ENCODE data around the gene TRIM42. TPM values are rescaled to one million over a fixed set of nuclear protein-coding genes. Genes with fewer than 3 reads are reported as not detected.

The TRIM42 gene
- total RNA-seq, 1 donor from 2014 or later: not detected

DNA sequence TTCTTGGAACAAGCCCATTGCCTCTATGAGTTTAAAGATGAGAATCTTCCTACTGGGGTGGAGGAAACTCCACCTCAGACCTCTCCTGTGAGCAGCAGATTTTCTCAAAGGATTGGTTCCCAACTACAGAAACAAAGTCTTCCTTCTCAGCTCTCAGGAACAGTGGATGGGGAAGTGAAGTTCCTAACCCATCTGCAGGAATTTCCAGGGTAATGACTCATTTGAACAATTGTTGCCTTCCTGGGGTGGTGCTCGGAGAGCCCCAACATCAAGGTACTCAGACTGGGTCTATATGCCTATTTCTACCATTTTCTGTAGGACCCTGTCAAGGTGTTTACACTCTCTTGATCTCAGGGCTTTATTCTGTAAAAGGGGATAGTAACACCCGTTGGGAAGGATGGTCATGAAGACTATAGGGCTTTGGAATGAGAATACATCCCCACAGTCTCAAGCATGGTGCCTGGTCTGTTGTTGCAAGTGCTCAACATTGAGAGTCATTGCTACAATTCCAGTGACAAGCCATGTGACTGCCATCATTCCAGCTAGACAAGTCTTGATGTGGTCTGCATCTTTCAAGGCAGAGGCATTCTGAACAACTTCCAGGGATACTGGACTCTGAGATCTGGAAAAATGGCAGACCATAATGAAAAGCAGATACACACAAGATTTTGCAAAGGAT is 33.0 kb downstream of the TRIM42 start:
- DNase-seq (ENCODE audit: low read depth, low spot score): no peak

DNA sequence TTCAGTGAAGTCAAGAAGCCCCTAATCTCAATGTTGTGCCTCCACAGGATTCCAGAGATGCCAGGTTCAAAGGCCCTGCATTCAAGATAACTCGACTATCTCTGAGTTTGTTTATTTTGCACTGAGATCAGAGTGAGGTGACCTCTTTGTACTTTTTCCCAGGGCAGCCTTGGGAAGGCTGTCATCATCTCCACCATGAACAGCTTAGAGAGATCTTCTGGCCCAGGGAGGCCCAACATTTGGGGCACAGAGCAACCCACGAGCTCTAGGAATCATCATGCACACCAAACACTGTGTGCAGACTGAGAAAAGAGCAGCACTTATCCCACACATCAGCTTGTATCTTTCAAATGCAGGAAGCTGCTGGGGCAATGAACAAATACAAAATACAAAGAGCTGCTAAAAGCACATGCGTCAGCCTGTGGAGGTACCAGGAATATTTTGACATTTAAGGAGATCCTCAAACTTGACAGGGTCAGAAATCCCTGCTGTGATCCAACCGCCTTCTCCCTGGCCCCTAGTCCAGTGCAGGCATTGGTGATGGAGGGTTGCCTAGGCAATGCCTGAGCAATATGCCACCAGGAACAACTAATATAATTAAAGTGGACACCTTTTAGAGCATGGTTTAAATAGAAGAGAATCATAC is 33.6 kb downstream of the TRIM42 start:
- DNase-seq (ENCODE audit: low read depth, low spot score): no peak

DNA sequence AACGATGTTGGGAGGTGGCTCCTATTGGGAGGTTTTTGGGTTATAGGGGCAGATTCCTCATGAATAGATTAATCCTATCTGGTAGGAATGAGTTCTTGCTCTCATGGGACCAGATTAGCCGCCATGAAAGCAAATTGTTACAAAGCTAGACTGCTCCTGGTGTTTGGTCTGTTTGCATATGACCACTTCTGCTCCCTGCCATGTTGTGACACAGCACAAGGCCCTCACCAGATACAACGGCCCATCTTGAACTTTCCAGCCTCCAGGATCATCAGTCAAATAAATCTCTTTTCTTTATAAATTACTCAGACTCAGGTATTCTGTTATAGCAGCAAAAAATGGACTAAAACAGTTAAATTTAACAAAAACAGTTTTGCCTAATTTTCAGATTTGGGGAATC is 34.4 kb downstream of the TRIM42 start:
- no peak for DNase-seq (ENCODE audit: low read depth, low spot score)

DNA sequence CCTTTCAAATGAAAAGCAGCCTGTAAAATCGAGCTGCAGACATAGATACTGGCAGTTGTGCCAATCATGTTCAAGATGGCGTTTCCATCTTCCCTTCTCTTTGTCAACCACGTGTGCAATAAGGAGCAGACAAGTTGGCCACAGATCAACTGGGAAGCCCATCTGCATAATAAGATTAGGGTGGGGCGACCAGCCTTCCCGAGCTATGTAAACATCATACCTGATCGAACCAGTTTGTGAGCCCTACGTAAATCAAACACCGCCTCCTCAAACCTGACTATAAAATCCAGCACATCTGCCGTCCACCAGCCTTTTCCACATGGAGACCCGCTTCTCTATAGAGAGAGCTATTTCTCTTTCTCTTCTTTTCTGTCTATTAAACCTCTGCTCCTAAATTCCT is 37.2 kb downstream of the TRIM42 start:
- no peak for DNase-seq (ENCODE audit: low read depth, low spot score)

DNA sequence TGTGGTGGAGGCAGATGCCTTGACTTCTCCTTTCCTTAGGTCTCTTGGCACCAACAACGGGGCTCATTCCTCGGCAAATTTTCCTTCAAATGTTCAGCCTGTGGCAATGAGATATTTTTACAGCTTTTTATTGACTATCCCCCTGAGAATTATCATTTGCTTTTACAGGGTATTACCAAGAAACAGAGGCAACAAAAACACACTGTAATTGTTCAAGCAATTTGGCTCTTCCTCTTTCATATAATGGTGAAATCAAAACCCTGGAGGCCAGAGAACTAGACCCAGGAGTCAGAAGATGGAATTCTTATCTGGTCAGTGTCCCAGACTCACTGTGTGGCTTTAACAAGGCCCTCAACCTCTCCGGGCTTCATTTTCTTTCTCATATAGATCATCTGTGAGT is 40.1 kb downstream of the TRIM42 start:
- no peak for DNase-seq (ENCODE audit: low read depth, low spot score)

DNA sequence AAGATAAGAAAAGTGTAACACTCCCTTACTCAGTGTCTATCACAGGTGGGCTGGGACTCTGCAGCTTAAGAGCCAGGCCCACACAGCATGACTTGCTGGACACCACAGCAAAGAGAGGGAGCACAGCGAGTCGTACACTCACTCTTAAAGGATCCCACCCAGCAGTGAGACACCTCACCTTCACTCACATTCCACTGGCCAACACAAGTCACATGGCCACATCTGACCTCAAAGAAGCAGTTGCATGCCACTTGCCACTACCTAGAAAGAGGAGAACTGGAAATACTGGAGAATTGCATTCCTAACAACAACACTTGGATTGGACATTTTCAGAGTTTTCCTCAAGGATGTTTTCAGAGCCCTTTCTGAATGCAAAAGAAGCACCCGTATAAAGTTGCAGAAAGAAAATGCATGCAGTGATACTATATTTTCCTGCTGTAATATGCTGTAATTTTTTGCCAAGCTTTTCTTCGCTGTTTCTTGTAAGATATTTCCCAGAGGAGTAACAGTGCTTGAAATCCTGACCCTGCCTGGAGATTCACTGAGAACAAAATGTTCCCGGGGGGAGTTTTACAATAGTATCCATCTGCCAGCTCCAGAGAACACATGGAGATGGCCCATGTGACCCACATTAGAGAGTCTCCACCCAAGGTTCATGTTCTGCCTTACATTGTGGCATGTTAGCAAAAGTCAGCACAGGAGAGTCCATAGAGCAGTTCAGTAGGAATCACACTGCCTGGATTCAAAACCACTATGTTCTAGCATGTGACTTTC is 42.2 kb downstream of the TRIM42 start:
- no peak for DNase-seq (ENCODE audit: low read depth, low spot score)

DNA sequence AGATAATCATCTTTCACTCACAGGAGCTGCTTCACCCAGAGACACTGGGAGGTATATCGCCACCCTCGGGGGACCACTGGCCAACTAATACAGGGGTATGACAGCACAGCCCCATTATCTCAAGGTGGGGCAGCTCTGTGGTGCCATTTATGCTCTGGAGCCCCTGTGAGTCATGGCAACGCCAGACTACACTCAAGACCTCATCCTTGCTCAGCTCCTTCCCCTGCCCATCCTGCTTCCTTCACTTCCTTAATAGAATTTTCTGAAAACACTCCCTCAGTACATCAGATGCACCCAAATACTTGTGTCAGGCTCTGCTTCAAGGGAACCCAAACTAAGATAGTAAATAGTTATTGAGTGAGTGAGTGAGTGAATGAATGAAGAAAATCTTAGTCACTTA is 45.7 kb downstream of the TRIM42 start:
- no peak for DNase-seq (ENCODE audit: low read depth, low spot score)

DNA sequence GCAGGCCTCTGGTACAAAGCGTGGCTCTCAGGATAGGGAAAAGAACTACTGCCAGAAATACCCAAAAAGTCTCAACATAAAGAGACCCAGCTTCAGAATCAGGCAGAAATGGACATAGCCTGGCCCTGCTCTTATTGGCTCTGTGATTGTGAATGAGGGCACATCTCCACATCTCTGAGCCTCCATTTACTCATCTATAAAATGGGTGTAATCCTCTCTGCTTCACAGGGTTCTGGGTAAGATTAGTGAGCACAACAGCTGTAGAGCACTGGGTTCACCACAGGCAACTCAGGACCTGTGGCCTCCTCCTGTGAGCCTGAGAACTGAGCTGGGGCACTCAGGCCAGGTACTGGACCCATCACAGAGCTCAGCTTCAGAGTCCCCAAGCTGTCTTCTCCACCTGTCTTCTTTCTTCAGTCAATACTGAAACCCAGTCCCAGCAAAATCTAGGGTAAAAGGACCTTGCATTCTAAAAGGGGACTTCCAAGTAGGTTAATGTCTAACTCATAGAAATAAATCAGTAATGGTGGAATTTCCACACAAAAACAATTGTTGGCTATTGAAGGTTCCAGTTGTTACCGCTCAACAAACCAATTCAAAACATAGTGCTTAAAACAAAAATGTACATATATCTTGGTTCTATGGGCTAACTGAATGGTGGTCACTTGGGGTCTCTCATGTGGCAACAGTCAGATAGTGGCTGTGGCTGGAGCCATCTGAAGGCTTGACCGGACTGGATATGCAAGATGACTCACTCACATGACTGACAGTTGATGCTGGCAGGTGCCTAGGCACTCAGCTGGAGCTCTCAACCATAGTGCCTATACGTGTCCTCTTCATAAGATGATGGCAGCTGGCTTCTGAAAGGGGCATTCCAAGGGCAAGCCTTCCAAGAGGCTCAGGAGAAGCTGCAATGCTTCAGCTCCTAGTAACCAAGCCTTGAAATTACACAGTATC is 47.3 kb downstream of the TRIM42 start:
- DNase-seq (ENCODE audit: low read depth, low spot score): no peak

DNA sequence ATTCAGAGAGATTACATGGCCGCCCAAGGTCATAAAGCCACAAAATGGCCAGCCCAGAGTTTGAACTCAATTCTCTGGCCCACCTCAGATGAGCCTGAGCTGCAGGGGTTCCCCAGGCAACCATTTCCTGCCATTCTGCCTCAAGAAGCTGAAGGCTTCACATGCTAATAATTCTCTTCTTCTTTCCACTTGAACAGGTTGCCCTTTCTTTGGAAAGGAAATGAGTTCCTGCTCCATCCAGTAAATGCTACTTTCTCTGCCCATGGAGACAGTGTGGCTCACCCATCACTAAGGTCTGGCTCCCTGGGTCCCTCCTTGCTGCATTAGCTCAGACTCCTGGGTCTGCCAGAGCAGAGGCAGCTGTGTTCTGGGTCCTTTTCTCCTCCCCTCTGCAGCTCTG is 48.2 kb downstream of the TRIM42 start:
- no peak for DNase-seq (ENCODE audit: low read depth, low spot score)

DNA sequence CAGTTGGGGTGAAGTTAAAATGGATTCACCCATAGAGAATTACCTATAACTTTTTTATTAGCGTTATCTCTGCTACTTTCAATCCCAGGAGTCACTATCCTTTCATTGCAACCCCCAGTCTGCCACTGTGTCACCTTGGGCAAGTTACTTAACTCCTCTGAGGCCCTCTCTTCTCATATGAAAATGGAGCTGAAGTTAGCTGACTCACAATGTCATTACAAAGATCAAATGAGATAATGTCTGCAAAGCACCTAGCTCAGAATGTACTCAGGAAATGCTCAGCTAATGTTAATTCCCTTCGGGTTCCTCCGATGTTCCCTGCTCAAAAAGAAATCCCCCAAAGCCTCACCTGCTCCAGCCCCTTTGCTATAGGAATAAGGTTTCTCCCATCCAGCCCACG is 50.0 kb downstream of the TRIM42 start:
- no peak for DNase-seq (ENCODE audit: low read depth, low spot score)

DNA sequence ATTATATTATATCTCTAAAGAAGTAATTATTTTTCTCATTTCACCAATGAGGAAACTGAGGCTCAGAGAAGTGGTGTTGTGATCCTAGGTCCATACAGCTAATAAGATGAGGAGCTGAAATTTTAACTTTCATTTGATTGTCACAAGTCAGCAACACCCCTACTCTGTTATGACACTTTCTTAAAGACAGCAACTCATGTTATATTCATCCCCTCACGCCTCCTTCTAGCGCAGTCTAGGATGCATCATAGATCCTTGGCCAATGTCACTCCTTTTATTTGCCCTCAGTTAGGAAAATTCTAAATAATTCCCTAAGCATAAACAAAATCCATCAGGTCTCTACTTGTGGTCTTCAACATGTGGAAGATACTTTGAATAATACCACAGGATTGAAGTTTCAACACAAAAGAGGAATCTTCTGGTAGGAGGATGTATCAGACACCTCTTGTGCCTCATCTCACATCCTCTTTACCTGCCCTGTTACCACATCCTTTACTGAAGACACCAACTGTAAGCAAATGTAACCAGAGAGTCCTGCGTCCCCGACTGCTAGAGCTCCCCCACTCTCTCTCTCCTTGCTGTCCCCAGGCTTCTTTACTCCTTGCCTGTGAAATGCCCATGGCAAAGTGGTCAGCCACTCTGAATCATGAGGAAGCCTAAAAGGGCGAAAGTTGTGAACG is 53.7 kb downstream of the TRIM42 start:
- no peak for DNase-seq (ENCODE audit: low read depth, low spot score)

DNA sequence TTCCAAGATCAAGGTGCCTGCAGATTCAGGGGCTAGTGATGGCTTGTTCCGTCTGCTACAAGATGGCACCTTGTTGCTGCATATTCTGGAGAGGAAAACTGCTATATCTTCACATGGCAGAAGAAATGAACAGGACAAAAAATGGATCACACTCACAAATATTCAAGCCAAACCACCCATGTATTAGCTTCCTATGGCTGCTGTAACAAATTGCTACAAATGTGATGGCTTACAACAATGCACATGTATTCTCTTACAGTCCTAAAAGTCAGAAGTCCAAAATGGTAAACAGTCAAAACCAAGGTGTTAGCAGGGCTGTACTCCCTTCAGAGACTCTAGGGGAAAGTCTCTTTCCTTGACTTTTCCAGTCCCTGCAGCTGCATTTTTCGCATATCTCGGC is 55.8 kb downstream of the TRIM42 start:
- DNase-seq (ENCODE audit: low read depth, low spot score): no peak

DNA sequence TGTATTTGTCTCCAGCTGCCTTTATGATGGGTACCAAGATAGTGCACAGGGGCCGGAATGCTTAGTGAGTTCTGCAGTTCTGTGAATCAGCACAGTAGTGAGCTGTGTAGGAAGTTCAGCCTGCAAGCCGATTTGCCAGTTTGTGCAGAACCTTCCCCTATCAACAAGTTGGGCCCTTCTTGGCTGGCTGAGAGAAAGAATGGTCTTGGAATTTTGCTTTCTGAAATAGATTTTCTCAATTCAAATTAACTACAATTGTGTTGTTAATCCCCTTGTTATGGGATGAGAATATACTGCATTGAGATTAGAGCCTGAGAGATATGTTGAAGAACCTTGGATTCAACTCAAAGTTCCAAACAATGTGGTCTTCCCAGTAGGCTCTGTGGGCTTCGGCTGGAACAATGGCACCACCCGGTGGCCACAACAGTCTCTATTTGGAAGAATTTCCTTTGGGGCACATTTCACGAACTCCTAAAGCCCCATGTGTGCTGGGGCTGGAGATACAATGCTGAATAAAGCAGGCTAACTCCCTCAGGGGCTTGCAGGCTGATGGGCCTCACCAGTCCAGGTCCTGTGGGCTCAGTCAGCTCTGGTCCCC is 59.1 kb downstream of the TRIM42 start:
- DNase-seq (ENCODE audit: low read depth, low spot score): no peak

DNA sequence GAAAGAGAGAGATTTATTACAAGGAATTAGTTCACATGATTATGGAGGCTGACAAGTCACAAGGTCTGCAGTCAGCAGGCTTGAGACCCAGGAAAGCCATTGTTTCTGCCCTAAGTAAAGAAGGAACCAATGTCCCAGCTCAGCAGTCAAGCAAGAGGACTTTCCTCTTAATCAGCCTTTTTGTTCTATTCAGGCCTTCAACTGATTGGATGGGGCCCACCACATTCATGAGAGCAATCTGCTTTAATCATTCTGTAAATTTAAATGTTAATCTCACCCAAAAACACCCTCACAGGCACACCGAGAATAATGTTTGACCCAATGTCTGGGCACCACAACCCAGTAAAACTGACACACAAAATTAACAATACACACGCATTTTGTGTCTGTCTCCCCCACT is 64.3 kb downstream of the TRIM42 start:
- no peak for DNase-seq (ENCODE audit: low read depth, low spot score)

DNA sequence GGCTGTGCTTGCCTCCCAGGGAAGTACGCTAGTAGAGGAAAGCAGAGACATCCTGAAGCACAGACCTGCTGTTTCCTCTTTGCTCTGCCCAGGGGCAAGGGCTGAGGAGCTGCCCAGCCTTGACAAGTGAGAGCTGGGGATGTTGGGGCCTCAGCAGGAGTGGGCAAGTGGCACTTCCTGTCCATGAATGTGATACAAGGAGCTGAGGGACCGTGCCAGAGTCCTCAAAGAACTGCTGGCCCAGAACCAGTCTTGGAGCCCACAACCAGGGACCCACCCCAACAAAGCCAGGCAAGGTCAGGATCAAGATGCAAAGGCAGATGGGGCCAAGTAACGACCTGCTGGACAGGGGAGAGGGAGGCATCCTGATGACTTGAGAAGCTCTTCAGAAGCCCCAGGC is 70.3 kb downstream of the TRIM42 start:
- DNase-seq (ENCODE audit: low read depth, low spot score): no peak

DNA sequence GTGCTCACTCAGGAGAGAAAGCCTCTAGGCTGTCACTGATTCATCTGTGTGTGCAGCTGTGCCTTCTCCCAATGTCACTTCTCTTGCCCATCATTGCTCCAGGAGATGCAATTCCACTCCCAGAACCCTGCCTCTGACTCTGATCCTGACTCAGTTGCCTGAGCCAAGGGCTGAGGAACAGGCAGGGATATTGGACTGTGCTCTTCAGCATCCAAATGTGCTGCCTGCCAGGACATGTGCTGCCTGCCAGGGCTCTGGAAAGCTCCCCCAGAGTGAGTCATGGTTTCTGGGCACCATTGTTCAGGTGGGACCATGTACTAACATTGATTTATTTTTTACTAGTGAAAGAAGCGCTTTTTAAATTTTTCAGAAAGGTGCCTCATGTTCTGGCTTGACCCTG is 71.0 kb downstream of the TRIM42 start:
- DNase-seq (ENCODE audit: low read depth, low spot score): no peak
